Breast epithelium (tissue), 4 donors: Measurements from ENCODE around the gene MANSC1. TPM values are rescaled to one million over a fixed set of nuclear protein-coding genes. Genes with fewer than 3 reads are reported as not detected.

ENCODE experiments used
- DNase-seq, 2 donors: peaks; one replicate each; pipeline ENCODE4 v3.0.0-alpha.2; 2019; ENCODE audit warnings: low spot score in 2 of 2
- H3K27ac ChIP-seq, 2 donors: fragments of 200-600 bp; sonication (generic) in 1 of 2; one replicate each; pipeline ENCODE4 v1.5.1; 2016 to 2019; ENCODE audit warnings: mild to moderate bottlenecking in 1 of 2
- H3K27me3 ChIP-seq, 2 donors: fragments of 200-600 bp; sonication (generic) in 1 of 2; one replicate each; pipeline versions ENCODE4 v1.5.1 to v1.6.0; 2017 to 2019; ENCODE audit warnings: control low read depth in 1 of 2, mild to moderate bottlenecking in 1 of 2
- H3K36me3 ChIP-seq: fragments of 200-600 bp; one replicate; pipeline ENCODE4 v1.5.1; 2019
- H3K4me1 ChIP-seq, 2 donors: fragments of 200-600 bp; sonication (generic); one replicate each; pipeline ENCODE4 v1.5.1; 2016 to 2019; ENCODE audit warnings: control low read depth in 1 of 2
- H3K4me3 ChIP-seq, 3 donors: fragments of 200-600 bp; sonication (generic); 1 replicate in 2 of 3; 2 replicates in 1 of 3; pipeline ENCODE4 v1.5.1; 2016 to 2019; ENCODE audit warnings: mild to moderate bottlenecking in 3 of 3, moderate library complexity in 2 of 3
- H3K9me3 ChIP-seq, 2 donors: fragments of 200-600 bp; sonication (generic) in 1 of 2; one replicate each; pipeline ENCODE4 v1.5.1; 2016 to 2019; ENCODE audit warnings: control low read depth in 1 of 2
- POLR2A ChIP-seq: fragments of 450-650 bp; IDR thresholded peaks from one replicate; pipeline ENCODE4 v1.6.1; 2016; ENCODE audit warnings: antibody characterized with exemption, mild to moderate bottlenecking, moderate library complexity
- POLR2AphosphoS5 ChIP-seq, 3 donors: sonication (generic); formaldehyde crosslinking; IDR thresholded peaks; one replicate each; pipeline ENCODE4 v1.6.1; 2017; ENCODE audit warnings: antibody characterized with exemption in 3 of 3
- intact Hi-C: fragments of 100-400 bp; cut with DNase I; formaldehyde crosslinking; loops from one replicate; pipeline ENCODE4 v1.15.1; 2023; ENCODE audit warnings: low total_unique reads
- total RNA-seq, 3 donors: library from RNA; depleted of rRNA; stranded (reverse); fragments of >200 nt; gene quantifications; one replicate each; pipeline ENCODE4 v1.1.0, GENCODE V29; 2016
- TF ChIP-seq, protein P1 (sequence below), 3 donors: fragments of 450-650 bp; IDR thresholded peaks; one replicate each; pipeline ENCODE4 v1.5.1; 2016 to 2017; ENCODE audit warnings: antibody characterized with exemption in 3 of 3, mild to moderate bottlenecking in 3 of 3, moderate library complexity in 3 of 3

Gene MANSC1
- total RNA-seq, 3 donors from 2014 or later = 16.3 to 24.9 (median 18.7) TPM

DNA sequence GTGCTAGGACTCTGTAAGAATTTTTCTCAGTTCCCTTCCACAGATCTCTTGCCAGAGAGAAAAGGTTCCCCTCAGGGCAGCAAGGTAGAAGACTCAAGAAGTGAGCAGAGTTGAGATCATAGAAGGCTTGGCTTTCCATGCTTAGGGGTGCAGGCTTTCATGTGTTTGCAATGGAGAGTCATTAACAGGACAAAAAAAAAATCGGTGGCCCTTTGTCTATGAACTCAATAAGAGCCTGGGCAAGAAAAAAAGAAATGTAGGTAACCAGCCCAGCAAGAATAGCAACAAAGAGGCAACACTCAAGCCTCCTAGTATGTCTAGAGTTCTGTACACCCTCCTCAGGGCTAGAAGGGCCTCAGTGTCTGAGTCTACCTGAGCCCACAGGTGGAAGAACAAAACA, 59.8 kb downstream of the MANSC1 start:
- Histone ChIP-seq H3K27me3 (no peaks in the 10 kb centered on the region), H3K36me3 (no peaks in the 10 kb centered on the region), H3K4me1 (no peaks in the 10 kb centered on the region), H3K9me3 (no peaks in the 10 kb centered on the region), H3K27ac (no peak overlapping the region), H3K4me3 (no peak overlapping the region)
- intact Hi-C loops = no loop called here
- no peak for DNase-seq
- TF ChIP-seq, protein P1, sequence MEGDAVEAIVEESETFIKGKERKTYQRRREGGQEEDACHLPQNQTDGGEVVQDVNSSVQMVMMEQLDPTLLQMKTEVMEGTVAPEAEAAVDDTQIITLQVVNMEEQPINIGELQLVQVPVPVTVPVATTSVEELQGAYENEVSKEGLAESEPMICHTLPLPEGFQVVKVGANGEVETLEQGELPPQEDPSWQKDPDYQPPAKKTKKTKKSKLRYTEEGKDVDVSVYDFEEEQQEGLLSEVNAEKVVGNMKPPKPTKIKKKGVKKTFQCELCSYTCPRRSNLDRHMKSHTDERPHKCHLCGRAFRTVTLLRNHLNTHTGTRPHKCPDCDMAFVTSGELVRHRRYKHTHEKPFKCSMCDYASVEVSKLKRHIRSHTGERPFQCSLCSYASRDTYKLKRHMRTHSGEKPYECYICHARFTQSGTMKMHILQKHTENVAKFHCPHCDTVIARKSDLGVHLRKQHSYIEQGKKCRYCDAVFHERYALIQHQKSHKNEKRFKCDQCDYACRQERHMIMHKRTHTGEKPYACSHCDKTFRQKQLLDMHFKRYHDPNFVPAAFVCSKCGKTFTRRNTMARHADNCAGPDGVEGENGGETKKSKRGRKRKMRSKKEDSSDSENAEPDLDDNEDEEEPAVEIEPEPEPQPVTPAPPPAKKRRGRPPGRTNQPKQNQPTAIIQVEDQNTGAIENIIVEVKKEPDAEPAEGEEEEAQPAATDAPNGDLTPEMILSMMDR (IDR thresholded peaks at IDR 0.05) = no peak
- TF ChIP-seq POLR2A (no peak), POLR2AphosphoS5 (IDR thresholded peaks at IDR 0.05) (no peak)

DNA sequence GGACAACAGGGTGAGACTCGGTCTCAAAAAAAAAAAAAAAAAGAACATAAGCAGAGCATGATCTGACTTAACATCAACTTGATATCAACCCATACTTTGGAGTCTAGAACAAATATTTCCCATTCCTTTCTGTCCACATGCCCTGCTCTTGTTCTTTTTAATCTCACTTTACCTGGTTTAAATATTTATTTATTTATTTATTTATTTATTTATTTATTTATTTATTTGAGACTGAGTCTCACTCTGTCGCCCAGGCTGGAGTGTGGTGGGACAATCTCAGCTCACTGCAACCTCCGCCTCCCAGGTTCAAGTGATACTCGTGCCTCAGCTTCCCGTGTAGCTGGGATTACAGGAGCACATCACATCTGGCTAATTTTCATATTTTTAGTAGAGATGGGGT, 63.6 kb downstream of the MANSC1 start:
- Histone ChIP-seq H3K36me3 (no peaks in the 10 kb centered on the region), H3K4me1 (no peaks in the 10 kb centered on the region), H3K27ac (no peak overlapping the region), H3K27me3 (no peaks in the 10 kb centered on the region), H3K4me3 (no peak overlapping the region), H3K9me3 (no peaks in the 10 kb centered on the region)
- TF ChIP-seq, protein P1 (IDR thresholded peaks at IDR 0.05) = no peak
- TF ChIP-seq POLR2A = no peak
- DNase-seq = no peak
- intact Hi-C loops = no loop called here

DNA sequence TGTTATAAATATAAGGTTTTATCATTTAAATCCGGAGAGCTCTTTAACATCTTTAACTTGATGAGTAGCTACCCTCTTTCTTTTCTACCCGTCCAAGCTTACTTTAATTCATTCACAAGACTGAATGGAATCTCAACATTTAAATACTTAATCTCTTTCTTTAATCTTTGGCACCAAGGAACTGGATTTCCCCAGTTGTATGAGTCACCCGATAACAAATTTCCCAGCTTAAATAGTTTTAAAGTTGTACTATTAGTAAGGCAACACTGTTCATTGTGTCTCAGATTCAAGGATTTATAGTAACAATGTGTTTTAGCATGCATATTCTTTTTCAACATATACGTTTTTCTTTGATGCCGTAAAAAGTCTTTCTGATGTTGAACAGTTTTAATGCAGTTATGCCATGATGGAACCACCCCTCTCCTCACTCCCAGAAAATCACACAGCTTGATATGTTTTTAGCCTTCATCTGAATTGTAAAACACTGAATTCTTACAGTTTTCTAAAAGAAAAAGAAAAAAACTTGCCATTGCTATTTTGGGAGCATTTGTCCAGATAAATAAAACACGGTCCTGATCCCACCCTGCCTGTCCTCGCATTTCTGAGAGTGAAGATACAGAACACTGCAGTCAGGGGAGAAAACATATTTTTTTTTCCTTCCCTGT, 67.1 kb downstream of the MANSC1 start:
- H3K4me3 ChIP-seq = no peak overlapping the region
- TF ChIP-seq POLR2AphosphoS5 (IDR thresholded peaks at IDR 0.05) = no peak
- TF ChIP-seq, protein P1 (IDR thresholded peaks at IDR 0.05) = no peak
- no peak for TF ChIP-seq POLR2A
- no peaks in the 10 kb centered on the region for H3K36me3 ChIP-seq
- H3K27ac ChIP-seq = no peak overlapping the region
- H3K27me3 ChIP-seq = no peaks in the 10 kb centered on the region
- H3K4me1 ChIP-seq = no peaks in the 10 kb centered on the region
- intact Hi-C loops = no loop called here
- DNase-seq = no peak
- no peaks in the 10 kb centered on the region for H3K9me3 ChIP-seq

DNA sequence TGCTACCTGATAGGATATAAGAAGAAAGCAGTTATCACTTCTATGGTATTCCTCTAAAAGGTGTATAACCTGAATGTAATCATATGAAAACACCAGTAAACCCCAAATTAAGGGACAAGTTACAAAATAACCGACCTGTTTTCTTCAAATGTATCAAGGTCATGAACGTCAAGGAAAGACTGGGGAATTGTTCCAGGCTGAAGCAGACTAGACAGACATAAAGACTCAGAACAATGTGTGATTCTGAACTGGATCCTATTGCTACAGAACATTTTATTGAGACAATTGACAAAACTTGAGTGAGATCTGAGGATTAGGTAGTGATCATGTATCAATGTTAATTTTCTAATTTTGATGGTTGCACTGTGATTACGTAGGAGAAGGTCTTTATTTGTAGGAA, 67.8 kb downstream of the MANSC1 start:
- H3K4me1 ChIP-seq = no peaks in the 10 kb centered on the region
- no peaks in the 10 kb centered on the region for H3K27me3 ChIP-seq
- no peak overlapping the region for H3K27ac ChIP-seq
- H3K9me3 ChIP-seq = no peaks in the 10 kb centered on the region
- TF ChIP-seq POLR2A (no peak), POLR2AphosphoS5 (IDR thresholded peaks at IDR 0.05) (no peak)
- TF ChIP-seq, protein P1 (IDR thresholded peaks at IDR 0.05) = no peak
- H3K4me3 ChIP-seq = no peak overlapping the region
- no peak for DNase-seq
- intact Hi-C loops = no loop called here
- no peaks in the 10 kb centered on the region for H3K36me3 ChIP-seq

DNA sequence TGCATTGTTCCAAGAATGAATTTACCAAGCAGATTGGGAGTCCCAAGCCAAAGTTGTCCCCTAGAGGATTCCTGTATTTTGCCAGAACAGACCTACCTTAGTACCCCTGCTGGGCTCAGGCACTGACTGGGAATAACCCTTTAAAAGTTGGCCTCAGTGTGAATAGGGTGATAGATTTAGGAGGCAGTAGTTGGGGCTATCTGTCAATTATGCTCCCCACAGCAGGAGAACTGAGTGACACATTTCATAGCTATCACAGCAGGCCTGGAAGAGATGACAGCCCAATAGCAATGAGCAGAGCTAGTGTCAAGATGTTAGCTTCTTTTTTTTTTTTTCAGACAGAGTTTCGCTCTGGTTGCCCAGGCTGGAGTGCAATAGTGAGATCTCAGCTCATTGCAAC, 68.9 kb downstream of the MANSC1 start:
- no peak for DNase-seq
- Histone ChIP-seq H3K27me3 (no peaks in the 10 kb centered on the region), H3K4me1 (no peaks in the 10 kb centered on the region), H3K36me3 (no peaks in the 10 kb centered on the region), H3K9me3 (peaks cover 0 to 8% of the 10 kb centered on the region in 2 donors), H3K4me3 (no peak overlapping the region), H3K27ac (no peak overlapping the region)
- TF ChIP-seq, protein P1 (IDR thresholded peaks at IDR 0.05) = no peak
- no peak for TF ChIP-seq POLR2AphosphoS5 (IDR thresholded peaks at IDR 0.05)
- TF ChIP-seq POLR2A = no peak
- intact Hi-C loops = no loop called here
